Right atrium auricular region (tissue), 2 donors: ENCODE measurements around the gene SHC4. TPM values are rescaled to one million over a fixed set of nuclear protein-coding genes. Genes with fewer than 3 reads are reported as not detected.
A peak's percentile ranks its signal among the peaks of the same experiment; 100 is the strongest.

Experiments
- DNase-seq: peaks from one replicate; pipeline ENCODE4 v3.0.0-alpha.2; 2019; ENCODE audit warnings: low spot score
- H3K27ac ChIP-seq, 2 donors: fragments of 200-600 bp; sonication (generic); 1 replicate in 1 of 2; 2 replicates in 1 of 2; pipeline ENCODE4 v1.5.1; 2016 to 2019
- H3K27me3 ChIP-seq, 2 donors: fragments of 200-600 bp; sonication (generic); one replicate each; pipeline versions ENCODE4 v1.5.1 to v1.6.0; 2017 to 2019
- H3K36me3 ChIP-seq: fragments of 200-600 bp; sonication (generic); one replicate; pipeline ENCODE4 v1.5.1; 2016
- H3K4me1 ChIP-seq, 2 donors: fragments of 200-600 bp; sonication (generic); one replicate each; pipeline versions ENCODE4 v1.5.1 to v1.6.0; 2017 to 2019
- H3K4me3 ChIP-seq, 2 donors: fragments of 200-600 bp; sonication (generic); 1 replicate in 1 of 2; 2 replicates in 1 of 2; pipeline ENCODE4 v1.5.1; 2017 to 2019; ENCODE audit warnings: mild to moderate bottlenecking in 1 of 2, moderate library complexity in 1 of 2
- H3K9me3 ChIP-seq, 2 donors: fragments of 200-600 bp; sonication (generic); one replicate each; pipeline ENCODE4 v1.5.1; 2019
- CTCF ChIP-seq, 2 donors: fragments of 200-600 bp; sonication (generic); IDR thresholded peaks; one replicate each; pipeline ENCODE4 v1.5.1; 2019; ENCODE audit warnings: antibody characterized with exemption in 2 of 2
- total RNA-seq, 2 donors: library from RNA; depleted of rRNA; stranded (reverse); fragments of >200 nt; gene quantifications; one replicate each; pipeline ENCODE4 v1.1.0, GENCODE V29; 2016

SHC4 gene
- total RNA-seq, 2 donors from 2014 or later: 4.9 to 5.3 TPM

- TF ChIP-seq CTCF (IDR thresholded peaks at IDR 0.05): no peak
- H3K4me3 ChIP-seq: no peak overlapping the region
- H3K27ac ChIP-seq: no peak overlapping the region
- H3K36me3 ChIP-seq: no peaks in the 10 kb centered on the region
- H3K4me1 ChIP-seq: no peaks in the 10 kb centered on the region
- no peak for DNase-seq
- H3K27me3 ChIP-seq: no peaks in the 10 kb centered on the region
- no peaks in the 10 kb centered on the region for H3K9me3 ChIP-seq
Measured at GRCh38 chr15:48905216-48905615, 58.5 kb downstream of the SHC4 start.

- TF ChIP-seq CTCF (IDR thresholded peaks at IDR 0.05): no peak
Measured at GRCh38 chr15:48904758-48905157, 59.0 kb downstream of the SHC4 start.

GRCh38 chr15:48899793-48900192 is 63.9 kb downstream of the SHC4 start:
- no peak for TF ChIP-seq CTCF (IDR thresholded peaks at IDR 0.05)
- no peak for DNase-seq

More at GRCh38 chr15:48904758-48905157, 59.0 kb downstream of the SHC4 start:
- Histone ChIP-seq H3K4me3 (no peak overlapping the region), H3K27ac (no peak overlapping the region), H3K9me3 (no peaks in the 10 kb centered on the region), H3K27me3 (no peaks in the 10 kb centered on the region), H3K4me1 (no peaks in the 10 kb centered on the region), H3K36me3 (no peaks in the 10 kb centered on the region)
- DNase-seq: no peak

GRCh38 chr15:48898446-48898845 is 65.3 kb downstream of the SHC4 start:
- H3K4me1 ChIP-seq: no peaks in the 10 kb centered on the region
- H3K27me3 ChIP-seq: no peaks in the 10 kb centered on the region
- no peak for DNase-seq
- no peaks in the 10 kb centered on the region for H3K9me3 ChIP-seq
- no peak overlapping the region for H3K4me3 ChIP-seq
- H3K36me3 ChIP-seq: no peaks in the 10 kb centered on the region
- TF ChIP-seq CTCF (IDR thresholded peaks at IDR 0.05): no peak
- H3K27ac ChIP-seq: peak overlapping the region; percentile 42 to 69

More at GRCh38 chr15:48899793-48900192, 63.9 kb downstream of the SHC4 start:
- Histone ChIP-seq H3K36me3 (no peaks in the 10 kb centered on the region), H3K9me3 (no peaks in the 10 kb centered on the region), H3K27me3 (no peaks in the 10 kb centered on the region), H3K4me3 (no peak overlapping the region), H3K4me1 (no peaks in the 10 kb centered on the region), H3K27ac (no peak overlapping the region)

GRCh38 chr15:48898032-48898431 is 65.7 kb downstream of the SHC4 start:
- H3K4me3 ChIP-seq: no peak overlapping the region
- no peak for DNase-seq
- H3K4me1 ChIP-seq: no peaks in the 10 kb centered on the region
- peak overlapping the region; percentile 42 to 69 for H3K27ac ChIP-seq
- H3K36me3 ChIP-seq: no peaks in the 10 kb centered on the region
- no peak for TF ChIP-seq CTCF (IDR thresholded peaks at IDR 0.05)
- no peaks in the 10 kb centered on the region for H3K9me3 ChIP-seq
- H3K27me3 ChIP-seq: no peaks in the 10 kb centered on the region
